Muscle of leg (tissue), 11 donors: ENCODE measurements around the gene ATP9A. TPM values are rescaled to one million over a fixed set of nuclear protein-coding genes. Genes with fewer than 3 reads are reported as not detected.

ENCODE experiments used
- DNase-seq: peaks from one replicate; pipeline ENCODE4 v3.0.0; 2013
- H3K27ac ChIP-seq: one replicate; pipeline ENCODE4 v1.5.1; 2013; ENCODE audit warnings: mild to moderate bottlenecking, low read length, control low read depth
- H3K27me3 ChIP-seq: one replicate; pipeline ENCODE4 v1.6.1; 2013; ENCODE audit warnings: low read length; ENCODE audit not compliant: control insufficient read depth, insufficient read depth
- H3K36me3 ChIP-seq: one replicate; pipeline ENCODE4 v1.6.1; 2013; ENCODE audit warnings: low read length; ENCODE audit not compliant: control insufficient read depth, insufficient read depth
- H3K4me1 ChIP-seq: one replicate; pipeline ENCODE4 v1.6.1; 2013; ENCODE audit warnings: low read length; ENCODE audit not compliant: control insufficient read depth, insufficient read depth
- H3K4me3 ChIP-seq: one replicate; pipeline ENCODE4 v1.5.1; 2013; ENCODE audit warnings: low read length, control low read depth
- H3K9me3 ChIP-seq: replicated peaks from 2 replicates; pipeline ENCODE4 v1.6.1; 2013; ENCODE audit warnings: low read depth, low read length; ENCODE audit not compliant: control insufficient read depth
- WGBS: methylation state at CpG from one replicate; pipeline ENCODE4 v1.1.5; 2013; ENCODE audit warnings: missing lambda C conversion rate; ENCODE audit not compliant: insufficient coverage; 5-methylcytosine and 5-hydroxymethylcytosine counted together
- polyA plus RNA-seq, 8 donors: library from polyadenylated mRNA; unstranded; fragments of 120-200 nt; gene quantifications; one replicate each; pipeline versions ENCODE4 v1.2.1 to v1.2.3, GENCODE V29; 2013; ENCODE audit warnings: inconsistent platforms in 1 of 8, low replicate concordance in 1 of 8; ENCODE audit not compliant: insufficient read length in 8 of 8, insufficient read depth in 1 of 8
- total RNA-seq: library from RNA; stranded (reverse); fragments of 120-200 nt; gene quantifications from one replicate; pipeline ENCODE4 v1.2.4, GENCODE V29; 2013

ATP9A gene
- total and polyA plus RNA-seq, 9 donors: 39.4 to 79.4 (median 49.0) TPM

GRCh38 chr20:51712501-51713212, 55.5 kb downstream of the ATP9A start:
- no peak overlapping the region for H3K4me3 ChIP-seq
- WGBS: 59% methylated on average over 22 of the region's 24 CpGs

GRCh38 chr20:51711426-51711825, 56.8 kb downstream of the ATP9A start:
- DNase-seq: no peak
- Histone ChIP-seq H3K27me3 (no peaks in the 10 kb centered on the region), H3K36me3 (peaks cover 7% of the 10 kb centered on the region), H3K4me3 (no peak overlapping the region), H3K4me1 (peaks cover 9% of the 10 kb centered on the region), H3K9me3 (no peaks in the 10 kb centered on the region), H3K27ac (no peak overlapping the region)
- WGBS: no CpG with 5 or more reads among the region's 2 CpGs

More at GRCh38 chr20:51712501-51713212, 55.5 kb downstream of the ATP9A start:
- H3K9me3 ChIP-seq: no peaks in the 10 kb centered on the region
- peaks cover 9% of the 10 kb centered on the region for H3K4me1 ChIP-seq
- peak; percentile 54 for DNase-seq
- peak overlapping the region; percentile 62 for H3K27ac ChIP-seq
- no peaks in the 10 kb centered on the region for H3K27me3 ChIP-seq
- peaks cover 6% of the 10 kb centered on the region for H3K36me3 ChIP-seq

- Histone ChIP-seq H3K4me3 (no peak overlapping the region), H3K27ac (peak overlapping the region; percentile 38), H3K27me3 (no peaks in the 10 kb centered on the region), H3K4me1 (peaks cover 9% of the 10 kb centered on the region), H3K9me3 (no peaks in the 10 kb centered on the region), H3K36me3 (peaks cover 7% of the 10 kb centered on the region)
- DNase-seq: peak; percentile 46
- 19% methylated on average over 8 of the region's 10 CpGs for WGBS
Observed at GRCh38 chr20:51710361-51710894, 57.8 kb downstream of the ATP9A start.

GRCh38 chr20:51705400-51705799, 62.8 kb downstream of the ATP9A start:
- Histone ChIP-seq H3K27me3 (no peaks in the 10 kb centered on the region), H3K27ac (no peak overlapping the region), H3K36me3 (peaks cover 2% of the 10 kb centered on the region), H3K4me1 (peaks cover under 1% of the 10 kb centered on the region), H3K9me3 (no peaks in the 10 kb centered on the region), H3K4me3 (no peak overlapping the region)
- DNase-seq: no peak
- 100% methylated on average over 1 of the region's 4 CpGs for WGBS

- Histone ChIP-seq H3K27ac (no peak overlapping the region), H3K9me3 (no peaks in the 10 kb centered on the region), H3K27me3 (no peaks in the 10 kb centered on the region), H3K4me3 (no peak overlapping the region), H3K4me1 (no peaks in the 10 kb centered on the region), H3K36me3 (peaks cover 2% of the 10 kb centered on the region)
- DNase-seq: no peak
- WGBS: 64% methylated on average over 4 of the region's 8 CpGs
Observed at GRCh38 chr20:51703400-51704287, 64.5 kb downstream of the ATP9A start.

- DNase-seq: no peak
- Histone ChIP-seq H3K4me1 (no peaks in the 10 kb centered on the region), H3K4me3 (no peak overlapping the region), H3K9me3 (no peaks in the 10 kb centered on the region), H3K27ac (no peak overlapping the region), H3K36me3 (no peaks in the 10 kb centered on the region), H3K27me3 (no peaks in the 10 kb centered on the region)
- WGBS: no CpG with 5 or more reads among the region's 3 CpGs
Observed at GRCh38 chr20:51702556-51702955, 65.6 kb downstream of the ATP9A start.

- peak; percentile 58 for DNase-seq
- 25% methylated on average over 4 of the region's 10 CpGs for WGBS
- no peaks in the 10 kb centered on the region for H3K27me3 ChIP-seq
- no peaks in the 10 kb centered on the region for H3K36me3 ChIP-seq
- H3K4me1 ChIP-seq: peaks cover 7% of the 10 kb centered on the region
- H3K27ac ChIP-seq: no peak overlapping the region
- no peaks in the 10 kb centered on the region for H3K9me3 ChIP-seq
- no peak overlapping the region for H3K4me3 ChIP-seq
Observed at GRCh38 chr20:51700809-51701285, 67.3 kb downstream of the ATP9A start.

- Histone ChIP-seq H3K4me1 (peaks cover 12% of the 10 kb centered on the region), H3K4me3 (no peak overlapping the region), H3K27ac (no peak overlapping the region), H3K27me3 (no peaks in the 10 kb centered on the region), H3K36me3 (peaks cover 9% of the 10 kb centered on the region), H3K9me3 (no peaks in the 10 kb centered on the region)
- WGBS: 83% methylated on average over 8 of the region's 9 CpGs
- no peak for DNase-seq
Observed at GRCh38 chr20:51698252-51698651, 69.9 kb downstream of the ATP9A start.

GRCh38 chr20:51697096-51697826, 70.9 kb downstream of the ATP9A start:
- H3K36me3 ChIP-seq: peaks cover 11% of the 10 kb centered on the region
- H3K27me3 ChIP-seq: no peaks in the 10 kb centered on the region
- H3K4me3 ChIP-seq: no peak overlapping the region
- peaks cover 12% of the 10 kb centered on the region for H3K4me1 ChIP-seq
- H3K27ac ChIP-seq: no peak overlapping the region
- DNase-seq: no peak
- H3K9me3 ChIP-seq: no peaks in the 10 kb centered on the region
- WGBS: 38% methylated on average over 4 of the region's 8 CpGs
